GM19468 (cell line): ENCODE data around the gene GGACT.
"Not testable (repeated sequence)": the region's sequence is repeated elsewhere in the genome, so short reads cannot be mapped to it uniquely, and the experiment has no call there.

Source experiments
- ATAC-seq: cut with Tn5 transposase; IDR thresholded peaks from one replicate; pipeline ENCODE4 v1.9.1; 2021; ENCODE audit warnings: mild to moderate bottlenecking, moderate library complexity, moderate number of reproducible peaks; ENCODE audit not compliant: unreplicated experiment; ENCODE audit errors: extremely low read depth

The GGACT gene

GRCh38 chr13:100533588-100534041 lies 55.0 kb downstream of the GGACT start:
- no peak for ATAC-seq

DNA sequence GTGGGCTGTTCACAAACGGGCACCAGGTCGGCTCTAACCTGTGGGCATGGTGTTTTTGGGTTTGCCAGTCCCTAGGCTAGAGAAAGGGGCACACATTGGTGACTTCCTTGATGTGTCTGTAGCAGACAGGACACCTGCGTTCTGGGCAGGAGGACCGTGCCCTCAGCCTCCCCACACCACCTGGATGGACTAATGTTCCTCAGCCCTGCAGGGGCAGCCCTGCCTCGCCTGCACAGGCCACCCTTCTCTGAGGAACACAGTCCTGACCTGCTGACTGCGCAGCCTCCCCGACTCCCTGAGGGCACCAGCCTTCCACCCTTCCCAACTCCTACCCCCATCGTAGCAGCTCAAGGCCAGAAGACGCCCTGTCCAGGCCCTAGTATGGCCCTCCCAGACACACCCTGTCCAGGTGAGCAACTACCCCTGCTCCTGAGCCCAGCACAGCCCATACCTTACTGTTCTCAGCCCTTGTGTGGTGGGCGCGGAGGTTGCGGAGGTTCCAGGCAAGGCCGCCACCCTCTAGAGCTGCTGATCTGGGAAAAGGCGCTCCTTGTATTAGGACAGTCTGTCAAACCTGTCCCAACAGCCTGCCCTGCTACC lies 55.7 kb downstream of the GGACT start:
- ATAC-seq: no peak

GRCh38 chr13:100532090-100532766 lies 56.4 kb downstream of the GGACT start:
- no peak for ATAC-seq

- ATAC-seq: no peak
Observed at GRCh38 chr13:100530671-100531213, 57.8 kb downstream of the GGACT start.

DNA sequence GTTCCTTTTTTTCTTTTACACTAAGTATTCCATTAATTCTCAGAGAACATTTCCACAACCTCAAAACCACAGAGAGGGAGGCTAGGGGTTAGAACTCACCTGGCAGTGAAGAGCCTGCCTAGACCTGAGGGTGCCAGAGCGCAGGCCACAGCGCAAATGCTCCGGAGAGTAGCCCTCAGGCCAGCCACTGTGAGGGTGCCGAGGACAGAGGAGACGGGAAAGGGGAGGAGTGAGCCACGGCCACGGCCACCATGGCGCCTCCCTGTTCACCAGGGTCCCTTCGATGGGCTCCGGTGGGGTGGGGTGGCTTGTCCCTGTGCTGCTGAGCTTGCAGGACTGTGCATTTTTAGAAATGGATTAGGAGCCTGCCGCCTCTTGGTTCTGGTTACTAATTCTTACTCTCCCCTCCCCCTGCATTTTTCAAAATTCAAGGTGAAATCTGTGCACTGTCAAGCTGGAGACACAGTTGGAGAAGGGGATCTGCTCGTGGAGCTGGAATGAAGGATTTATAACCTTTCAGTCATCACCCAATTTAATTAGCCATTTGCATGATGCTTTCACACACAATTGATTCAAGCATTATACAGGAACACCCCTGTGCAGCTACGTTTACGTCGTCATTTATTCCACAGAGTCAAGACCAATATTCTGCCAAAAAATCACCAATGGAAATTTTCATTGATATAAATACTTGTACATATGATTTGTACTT lies 58.8 kb downstream of the GGACT start:
- ATAC-seq: no peak

DNA sequence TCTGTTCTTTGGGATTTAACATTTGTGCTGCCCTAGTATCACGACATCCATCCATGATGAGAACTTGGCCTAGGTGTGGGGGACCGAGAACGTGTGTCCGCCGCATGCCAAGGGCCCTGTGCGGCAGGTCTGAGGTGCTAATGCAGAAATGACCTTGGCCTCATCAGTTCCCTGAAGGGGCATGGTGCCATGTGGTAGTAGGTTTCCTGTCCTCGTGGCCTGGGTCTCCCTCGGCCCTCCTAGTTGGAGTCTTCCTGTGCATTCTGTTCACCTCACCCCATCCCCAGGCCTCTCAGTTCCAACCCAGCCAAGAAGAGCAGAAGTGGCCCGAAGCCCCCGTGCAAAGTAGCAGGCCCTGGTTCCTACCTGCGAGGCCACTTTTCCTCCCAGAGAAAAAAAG lies 59.8 kb downstream of the GGACT start:
- no peak for ATAC-seq

GRCh38 chr13:100528353-100528752 lies 60.2 kb downstream of the GGACT start:
- ATAC-seq: no peak

DNA sequence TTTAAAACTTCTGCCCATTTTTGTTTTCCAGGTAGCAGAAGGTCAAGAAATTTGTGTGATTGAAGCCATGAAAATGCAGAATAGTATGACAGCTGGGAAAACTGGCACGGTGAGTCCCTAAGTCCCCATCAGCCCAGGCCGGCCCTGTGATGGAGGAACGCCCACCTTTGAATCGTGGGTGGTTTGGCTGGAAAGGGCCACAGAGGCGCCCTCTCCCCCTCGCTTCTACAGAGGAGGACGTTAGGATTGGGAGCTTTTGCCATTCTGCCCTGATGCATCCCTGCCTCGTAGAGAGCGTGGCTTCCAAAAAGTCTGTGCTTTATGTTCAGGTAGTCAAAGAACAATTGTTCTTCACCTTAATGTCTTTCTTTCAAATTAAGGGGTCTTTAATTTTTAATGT lies 60.9 kb downstream of the GGACT start:
- ATAC-seq: no peak

GRCh38 chr13:100526318-100527000 lies 62.1 kb downstream of the GGACT start:
- ATAC-seq: no peak

DNA sequence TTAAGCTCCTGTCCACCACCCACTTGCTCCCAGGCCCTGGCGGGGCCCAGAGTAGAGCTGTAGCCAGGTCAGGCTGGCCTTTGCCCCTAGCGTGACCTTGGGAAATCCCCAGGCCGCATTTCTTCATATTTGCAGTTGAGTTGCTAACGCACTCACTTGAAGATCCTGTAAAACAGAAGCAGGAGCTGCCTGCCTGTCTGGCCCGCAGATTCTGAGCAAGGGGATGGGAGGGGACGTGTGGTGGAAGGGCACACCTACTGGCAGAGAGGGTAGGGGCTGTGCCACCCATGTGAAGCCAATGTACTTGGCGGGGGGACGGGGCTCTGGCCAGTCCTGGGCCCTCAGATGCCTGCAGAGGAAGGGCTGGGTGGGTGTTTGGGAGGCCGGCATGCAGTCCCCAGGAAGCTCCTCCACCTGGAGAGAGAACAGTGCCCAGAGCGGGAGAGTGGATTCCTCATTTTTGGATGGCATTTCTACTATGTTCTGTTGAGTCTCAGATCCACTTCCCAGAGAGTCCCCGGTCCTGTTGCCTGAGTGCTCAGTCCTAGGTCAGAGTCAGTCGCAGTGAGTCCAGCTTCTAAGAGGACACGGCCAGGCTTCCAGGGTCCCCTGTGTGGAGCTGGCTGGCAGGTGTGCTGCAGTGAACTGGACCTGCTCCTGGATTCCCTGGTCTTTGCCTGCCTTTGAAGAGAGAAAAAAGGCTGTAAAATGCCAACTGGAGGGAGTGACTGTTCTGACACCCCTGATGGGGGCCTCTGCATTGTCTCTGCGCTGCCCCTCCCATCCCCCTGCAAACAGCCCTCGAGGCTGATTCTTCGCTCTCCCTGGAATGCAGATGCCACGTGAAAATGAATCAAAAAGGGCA lies 62.9 kb downstream of the GGACT start:
- no peak for ATAC-seq

DNA sequence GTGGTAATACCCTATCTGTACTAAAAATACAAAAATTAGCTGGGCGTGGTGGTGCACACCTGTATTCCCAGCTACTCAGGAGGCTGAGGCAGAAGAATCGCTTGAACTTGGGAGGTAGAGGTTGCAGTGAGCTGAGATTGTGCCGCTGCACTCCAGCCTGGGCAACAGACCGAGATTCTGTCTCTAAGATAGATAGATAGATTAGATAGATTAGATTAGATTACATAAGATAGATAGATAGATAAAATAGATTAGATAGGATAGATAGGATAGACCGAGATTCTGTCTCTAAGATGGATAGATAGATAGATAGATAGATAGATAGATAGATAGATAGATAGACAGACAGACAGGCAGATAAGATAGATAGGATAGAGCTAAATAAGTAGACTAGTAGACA lies 63.9 kb downstream of the GGACT start:
- not testable (repeated sequence) for ATAC-seq

DNA sequence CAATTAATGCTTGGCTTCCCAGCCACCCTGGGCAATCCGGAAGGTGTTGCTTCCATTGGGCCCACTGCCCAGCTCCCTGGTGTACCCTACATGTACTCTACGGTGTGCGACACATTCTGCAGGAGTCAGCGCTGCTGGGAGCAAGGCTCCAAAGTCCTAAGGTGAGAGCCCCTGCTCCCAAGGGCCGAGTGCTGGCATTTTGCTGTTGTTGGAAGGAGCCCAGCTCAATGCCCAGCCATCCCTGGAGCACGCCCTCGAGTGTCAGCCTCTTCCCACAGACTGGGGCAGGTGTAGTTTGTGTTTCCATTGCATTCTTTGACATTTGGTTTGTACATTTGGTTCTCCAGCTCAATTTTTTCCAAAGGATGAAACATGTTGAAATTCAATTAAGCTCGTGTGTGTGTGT lies 64.6 kb downstream of the GGACT start:
- no peak for ATAC-seq

GRCh38 chr13:100523411-100523810 lies 65.2 kb downstream of the GGACT start:
- ATAC-seq: no peak

- no peak for ATAC-seq
Observed at GRCh38 chr13:100522618-100523309, 65.8 kb downstream of the GGACT start.

DNA sequence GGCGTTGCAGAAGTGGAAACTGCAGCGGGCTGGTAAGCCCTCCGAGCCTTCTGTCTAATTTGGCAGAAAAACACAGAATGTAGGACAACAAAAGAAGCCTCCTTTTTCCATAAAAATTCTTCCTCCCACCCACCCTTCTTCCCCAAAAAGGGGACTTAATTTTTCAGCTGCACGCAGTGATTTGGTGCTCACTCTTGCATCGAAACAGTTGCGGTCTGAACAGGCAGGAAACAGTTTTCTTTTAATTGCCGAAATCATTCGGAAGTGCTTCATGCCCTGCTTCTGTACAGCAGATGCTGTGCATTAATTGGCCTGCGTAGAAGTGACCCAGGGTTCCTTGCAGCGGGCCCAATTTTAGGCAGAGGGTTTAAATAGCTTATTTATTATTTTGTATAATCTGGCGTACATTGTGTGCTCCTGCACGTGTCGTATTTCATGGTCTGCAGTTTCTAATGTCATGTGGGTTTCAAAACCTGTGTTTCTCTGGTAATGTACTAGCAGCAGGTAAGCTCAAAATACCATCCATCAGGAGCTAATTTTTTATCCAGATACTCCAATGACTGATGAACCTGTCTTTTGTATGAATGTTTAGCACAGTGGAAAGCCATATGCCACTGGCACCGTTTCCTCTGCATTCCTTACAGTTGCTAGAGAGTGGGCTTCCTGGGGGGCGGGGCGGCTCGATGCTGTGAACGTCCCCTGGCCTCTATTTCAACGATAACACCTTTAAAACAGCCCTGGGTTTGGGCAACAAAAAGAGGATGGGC lies 66.6 kb downstream of the GGACT start:
- ATAC-seq: no peak

GRCh38 chr13:100520936-100521850 lies 67.4 kb downstream of the GGACT start:
- ATAC-seq: no peak

DNA sequence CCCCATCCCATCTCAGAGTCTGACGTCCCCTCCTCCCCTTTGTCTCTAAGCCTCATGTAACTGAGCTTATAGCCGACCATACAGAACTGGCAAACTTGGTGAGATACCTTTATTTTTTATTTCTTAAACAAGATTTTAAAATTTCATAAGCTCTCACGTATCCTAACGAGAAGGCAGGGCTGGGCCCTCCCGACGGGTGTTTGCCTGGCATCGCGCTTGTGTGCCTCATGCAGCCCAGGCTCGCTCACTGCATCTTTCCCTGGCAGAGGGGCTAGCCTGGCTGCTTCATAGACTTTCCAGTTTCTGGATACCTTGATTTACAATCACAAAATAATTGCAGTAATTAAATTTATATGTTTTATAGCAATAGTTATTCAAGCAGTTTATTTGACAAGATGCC lies 69.0 kb downstream of the GGACT start:
- no peak for ATAC-seq
